K562 (cell line): ENCODE results near the gene IZUMO4. TPM values are rescaled to one million over a fixed set of nuclear protein-coding genes. Genes with fewer than 3 reads are reported as not detected.
A peak's percentile ranks its signal among the peaks of the same experiment; 100 is the strongest.

Experiments used
- ATAC-seq: fragments of 200-7000 bp; cut with Tn5 transposase; 3 replicates; pipeline ENCODE4 v1.9.1; 2020; ENCODE audit warnings: moderate library complexity
- BruUV-seq: library from RNA; stranded (reverse); fragments of 400-500 nt; replicated peaks from 2 replicates; lab custom pipeline; 2021; lab: Mats Ljungman, UMichigan
- CTCF ChIA-PET: fragments of 300-600 bp; formaldehyde crosslinking; extraction: SDS; loops from one replicate; lab custom pipeline; 2021; ENCODE audit warnings: low intra/inter-chr PET ratio; lab: Yijun Ruan, JAX
- POLR2A ChIA-PET: fragments of 300-600, 350-650 bp; sonication (Branson Sonifier 250); formaldehyde crosslinking; extraction: SDS; loops from one replicate; lab custom pipeline; 2021; ENCODE audit warnings: antibody characterized with exemption, inconsistent platforms; lab: Yijun Ruan, JAX
- DNase-seq, 4 experiments: peaks; one replicate each; pipeline versions ENCODE4 v3.0.0 to v3.0.0-alpha.2; 2011 to 2018; ENCODE audit warnings: low spot score in 3 of 4, mixed read lengths in 3 of 4; ENCODE audit errors: extremely low read depth in 1 of 4
- FAIRE-seq: peaks from 2 replicates; lab custom pipeline; 2011; peaks lifted over from hg19 to GRCh38; lab: Jason Lieb, UNC
- H2AFZ ChIP-seq: 2 replicates; pipeline ENCODE4 v1.6.0; 2011; ENCODE audit warnings: low read depth, low read length, control low read depth, inconsistent platforms
- H3K27ac ChIP-seq: fragments of 200-600 bp; 3 replicates; pipeline ENCODE4 v1.8.0; 2011; ENCODE audit warnings: low read depth, mild to moderate bottlenecking, control low read depth, inconsistent platforms, low read length, moderate library complexity, mixed read lengths; ENCODE audit errors: extremely low read depth
- H3K27me3 ChIP-seq, 2 experiments: fragments of 300-600 bp in 1 of 2; 2 replicates in 1 of 2; 3 replicates in 1 of 2; pipeline versions ENCODE4 v1.6.0 to v1.8.0; 2011; ENCODE audit warnings: inconsistent platforms in 2 of 2, low read length in 2 of 2, mild to moderate bottlenecking in 1 of 2, mixed read lengths in 1 of 2, moderate library complexity in 1 of 2; ENCODE audit not compliant: control insufficient read depth in 2 of 2, insufficient read depth in 2 of 2
- H3K36me3 ChIP-seq: fragments of 300-600 bp; 3 replicates; pipeline ENCODE4 v1.8.0; 2011; ENCODE audit warnings: mild to moderate bottlenecking, low read length, inconsistent platforms; ENCODE audit not compliant: control insufficient read depth, insufficient read depth
- H3K4me1 ChIP-seq, 2 experiments: fragments of 200-600 bp in 1 of 2; replicated peaks in 1 of 2; 2 replicates in 1 of 2; 3 replicates in 1 of 2; pipeline versions ENCODE4 v1.5.1 to v1.8.0; 2011; ENCODE audit warnings: inconsistent platforms in 2 of 2, low read length in 2 of 2, mild to moderate bottlenecking in 1 of 2, mixed read lengths in 1 of 2, moderate library complexity in 1 of 2; ENCODE audit not compliant: control insufficient read depth in 2 of 2, insufficient read depth in 2 of 2
- H3K4me2 ChIP-seq: 2 replicates; pipeline ENCODE4 v1.6.1; 2011; ENCODE audit warnings: low read length, control low read depth, inconsistent platforms, mixed read lengths; ENCODE audit not compliant: insufficient read depth
- H3K4me3 ChIP-seq: fragments of 200-600 bp; sonication (generic), shearing (Covaris generic); 2 replicates; pipeline ENCODE4 v1.5.1; 2016; ENCODE audit warnings: control low read depth, inconsistent platforms
- H3K79me2 ChIP-seq: fragments of 200-600 bp; 3 replicates; pipeline ENCODE4 v1.8.0; 2011; ENCODE audit warnings: low read length, inconsistent platforms; ENCODE audit not compliant: control insufficient read depth, insufficient read depth
- H3K9ac ChIP-seq, 2 experiments: 2 replicates each; pipeline versions ENCODE4 v1.6.0 to v1.6.1; 2011; ENCODE audit warnings: low read depth in 2 of 2, low read length in 2 of 2, control low read depth in 1 of 2, inconsistent platforms in 1 of 2, mild to moderate bottlenecking in 1 of 2, mixed read lengths in 1 of 2; ENCODE audit not compliant: insufficient read depth in 1 of 2
- H3K9me1 ChIP-seq: one replicate; pipeline ENCODE4 v1.6.0; 2011; ENCODE audit warnings: inconsistent platforms, mild to moderate bottlenecking, low read length, moderate library complexity; ENCODE audit not compliant: control insufficient read depth, insufficient read depth
- H3K9me3 ChIP-seq: replicated peaks from 2 replicates; pipeline ENCODE4 v1.5.1; 2011; ENCODE audit warnings: low read depth, low read length, inconsistent platforms; ENCODE audit not compliant: control insufficient read depth, insufficient read depth
- H4K20me1 ChIP-seq: replicated peaks from 2 replicates; pipeline ENCODE4 v1.6.1; 2011; ENCODE audit warnings: low read length, inconsistent platforms, mixed read lengths; ENCODE audit not compliant: control insufficient read depth, insufficient read depth
- BMI1 ChIP-seq: fragments of 150-350 bp; IDR thresholded peaks from 2 replicates; pipeline ENCODE4 v1.6.1; 2014; ENCODE audit warnings: low read length
- POLR2G ChIP-seq: fragments of 200-400 bp; formaldehyde crosslinking; IDR thresholded peaks from 2 replicates; pipeline ENCODE4 v1.6.1; 2017; ENCODE audit warnings: low read depth, mild to moderate bottlenecking, antibody characterized with exemption, low read length, moderate library complexity
- SMARCC2 ChIP-seq: fragments of 450-650 bp; IDR thresholded peaks from 2 replicates; pipeline ENCODE4 v1.6.1; 2017; ENCODE audit warnings: antibody characterized with exemption, moderate library complexity, mild to moderate bottlenecking, low read depth
- WGBS: fragments of 100-300 bp; shearing (Covaris generic); methylation state at CpG from one replicate; pipeline ENCODE4 v1.1.6; 2016; ENCODE audit warnings: low coverage, mixed read lengths; ENCODE audit not compliant: insufficient coverage; ENCODE audit errors: missing lambda C conversion rate; 5-methylcytosine and 5-hydroxymethylcytosine counted together
- in situ Hi-C: fragments of 300-500 bp; cut with MboI; formaldehyde crosslinking; loops from 4 replicates; pipeline ENCODE4 v1.15.0; 2018; ENCODE audit warnings: inconsistent platforms, mixed read lengths
- intact Hi-C: fragments of 100-400 bp; cut with micrococcal nuclease; formaldehyde crosslinking; loops from 2 replicates; pipeline ENCODE4 v1.14.2; 2022
- polyA plus RNA-seq, 8 experiments: library from polyadenylated mRNA; depleted of rRNA in 4 of 8; stranded (reverse) in 5 of 8; unstranded in 3 of 8; fragments of >200 nt; fragmentation: Nextera tagmentation in 2 of 8; fragmentation: Illumina TruSeq in 1 of 8; extraction: Ambion mirVana in 2 of 8; extraction: Trizol in 1 of 8; gene quantifications; 2 replicates each; pipeline versions ENCODE4 v1.2.1 to v1.2.3, GENCODE V29; 2011 to 2014; ENCODE audit warnings: inconsistent platforms in 1 of 8, missing spikeins in 1 of 8
- total RNA-seq, 7 experiments: library from RNA; depleted of rRNA in 6 of 7; stranded (reverse); fragments of >200 nt in 6 of 7; fragmentation: Illumina TruSeq in 2 of 7; extraction: Trizol in 2 of 7; gene quantifications; 2 replicates each; pipeline versions ENCODE4 v1.2.1 to v1.2.3, GENCODE V29; 2011 to 2021; ENCODE audit warnings: low replicate concordance in 1 of 7

IZUMO4 gene
- total and polyA plus RNA-seq, 9 of the 15 experiments (the other 6 are each of a cell fraction or from before 2014, with no cell fraction given) = 0.07 to 3.9 (median 1.2) TPM

GRCh38 chr19:2118438-2118837, 21.7 kb downstream of the IZUMO4 start:
- ChIA-PET POLR2A (interaction anchor here (0.6 to 0.7 kb wide), 2 partner anchors 37 to 127 kb away, joined by 3 read pairs; no protein-coding TSS in a partner anchor), CTCF (no interaction called here)
- FAIRE-seq (no peak), ATAC-seq (no peak), DNase-seq (no peak)
- intact Hi-C loops = no loop called here
- Histone ChIP-seq H3K27ac (no peak overlapping the region), H3K9me3 (no peaks in the 10 kb centered on the region), H3K4me3 (no peak overlapping the region), H3K9ac (no peak overlapping the region; a peak in 1 of 4 replicates), H3K27me3 (no peaks in the 10 kb centered on the region; a peak in 1 of 5 replicates), H3K79me2 (no peaks in the 10 kb centered on the region), H3K4me1 (peaks cover 0 to 19% of the 10 kb centered on the region in 2 experiments; a peak in 1 of 5 replicates), H3K9me1 (no peaks in the 10 kb centered on the region), H3K36me3 (peaks cover 96% of the 10 kb centered on the region; the same call in 2 of the 3 replicates), H4K20me1 (peaks cover 4% of the 10 kb centered on the region; the same call in 1 of the 2 replicates), H3K4me2 (no peak overlapping the region), H2AFZ (no peak overlapping the region)
- no TSS peak for BruUV-seq
- 89% methylated on average over 17 of the region's 18 CpGs for WGBS
- TF ChIP-seq POLR2G (0 out of 2 replicates have a peak, but pooled peaks have one; percentile 53), BMI1 (no peak)
- in situ Hi-C loops = no loop called here

GRCh38 chr19:2119921-2120785, 23.4 kb downstream of the IZUMO4 start:
- DNase-seq = no peak
- CTCF ChIA-PET = no interaction called here
- H3K4me2 ChIP-seq = no peak overlapping the region

More at GRCh38 chr19:2119921-2120785, 23.4 kb downstream of the IZUMO4 start:
- intact Hi-C loops (no loop called here), in situ Hi-C loops (no loop called here)
- H3K27me3 ChIP-seq = no peaks in the 10 kb centered on the region; a peak in 1 of 5 replicates
- no peak overlapping the region for H3K27ac ChIP-seq
- H3K4me3 ChIP-seq = no peak overlapping the region
- H4K20me1 ChIP-seq = peaks cover 4% of the 10 kb centered on the region; the same call in 1 of the 2 replicates
- no peaks in the 10 kb centered on the region for H3K9me3 ChIP-seq
- WGBS = 93% methylated on average over 24 of the region's 31 CpGs
- POLR2A ChIA-PET = no interaction called here
- ATAC-seq (no peak), FAIRE-seq (no peak)
- H3K4me1 ChIP-seq = peaks cover 0 to 20% of the 10 kb centered on the region in 2 experiments; a peak in 1 of 5 replicates
- no peak overlapping the region for H2AFZ ChIP-seq
- H3K9ac ChIP-seq = no peak overlapping the region; a peak in 1 of 4 replicates
- no peak for TF ChIP-seq SMARCC2
- peak; percentile 57; the same call in 1 of the 2 replicates for TF ChIP-seq POLR2G
- H3K9me1 ChIP-seq = no peaks in the 10 kb centered on the region
- H3K79me2 ChIP-seq = no peaks in the 10 kb centered on the region
- no TSS peak for BruUV-seq
- H3K36me3 ChIP-seq = peaks cover 95% of the 10 kb centered on the region; the same call in 2 of the 3 replicates
